HepG2 (cell line): ENCODE results near the gene CASP6. TPM values are rescaled to one million over a fixed set of nuclear protein-coding genes. Genes with fewer than 3 reads are reported as not detected.

Source experiments
- ATAC-seq: fragments of 200-7000 bp; cut with Tn5 transposase; 3 replicates; pipeline ENCODE4 v1.9.1; 2020; ENCODE audit warnings: mild to moderate bottlenecking, moderate library complexity
- BruUV-seq: library from RNA; stranded (reverse); fragments of 400-500 nt; replicated peaks from 2 replicates; lab custom pipeline; 2021; lab: Mats Ljungman, UMichigan
- CTCF ChIA-PET: fragments of 300-600 bp; formaldehyde crosslinking; extraction: SDS; loops from one replicate; lab custom pipeline; 2021; ENCODE audit warnings: low total read pairs, inconsistent platforms, low intra/inter-chr PET ratio; lab: Yijun Ruan, JAX
- POLR2A ChIA-PET: fragments of 350-600 bp; sonication (Branson Sonifier 250); formaldehyde crosslinking; loops from one replicate; lab custom pipeline; 2020; ENCODE audit warnings: antibody characterized with exemption, inconsistent platforms; lab: Yijun Ruan, JAX
- DNase-seq: peaks from one replicate; pipeline ENCODE4 v3.0.0-alpha.2; 2015; ENCODE audit warnings: low spot score
- FAIRE-seq: peaks from 3 replicates; lab custom pipeline; 2011; peaks lifted over from hg19 to GRCh38; lab: Jason Lieb, UNC
- H2AFZ ChIP-seq: one replicate; pipeline ENCODE4 v1.6.1; 2011; ENCODE audit warnings: low read length, inconsistent platforms
- H3K27ac ChIP-seq: fragments of 300-600 bp; 3 replicates; pipeline ENCODE4 v1.8.0; 2011; ENCODE audit warnings: mixed run types, mild to moderate bottlenecking, mixed read lengths, low read length, inconsistent platforms; ENCODE audit not compliant: insufficient read depth; ENCODE audit errors: extremely low read length
- H3K27me3 ChIP-seq, 2 experiments: fragments of 200-600 bp in 1 of 2; 2 replicates in 1 of 2; 3 replicates in 1 of 2; pipeline versions ENCODE4 v1.6.0 to v1.8.0; 2011; ENCODE audit warnings: low read length in 2 of 2, mild to moderate bottlenecking in 2 of 2, moderate library complexity in 2 of 2, inconsistent platforms in 1 of 2; ENCODE audit not compliant: insufficient read depth in 2 of 2, control insufficient read depth in 1 of 2
- H3K36me3 ChIP-seq, 2 experiments: fragments of 200-600 bp in 1 of 2; replicated peaks in 1 of 2; 2 replicates in 1 of 2; 3 replicates in 1 of 2; pipeline versions ENCODE4 v1.5.1 to v1.8.0; 2011; ENCODE audit warnings: low read length in 2 of 2, inconsistent platforms in 1 of 2; ENCODE audit not compliant: insufficient read depth in 2 of 2, control insufficient read depth in 1 of 2
- H3K4me1 ChIP-seq: 2 replicates; pipeline ENCODE4 v1.5.1; 2012; ENCODE audit warnings: low read length, inconsistent platforms; ENCODE audit not compliant: insufficient read depth
- H3K4me2 ChIP-seq: 2 replicates; pipeline ENCODE4 v1.6.0; 2011; ENCODE audit warnings: low read depth, low read length, inconsistent platforms
- H3K4me3 ChIP-seq, 3 experiments: fragments of 200-600 bp in 1 of 3; sonication (generic), shearing (Covaris generic) in 1 of 3; replicated peaks in 1 of 3; 2 replicates each; pipeline ENCODE4 v1.5.1; 2011 to 2016; ENCODE audit warnings: low read length in 3 of 3, inconsistent platforms in 2 of 3, low read depth in 2 of 3, mild to moderate bottlenecking in 2 of 3, control low read depth in 1 of 3, mixed read lengths in 1 of 3; ENCODE audit not compliant: insufficient read depth in 1 of 3
- H3K79me2 ChIP-seq: one replicate; pipeline ENCODE4 v1.6.1; 2011; ENCODE audit warnings: low read length, inconsistent platforms; ENCODE audit not compliant: insufficient read depth
- H3K9ac ChIP-seq: 2 replicates; pipeline ENCODE4 v1.6.0; 2011; ENCODE audit warnings: mild to moderate bottlenecking, low read depth, low read length, inconsistent platforms; ENCODE audit not compliant: insufficient read depth
- H3K9me3 ChIP-seq: 2 replicates; pipeline ENCODE4 v1.5.1; 2012; ENCODE audit warnings: mild to moderate bottlenecking, low read length
- H4K20me1 ChIP-seq: 2 replicates; pipeline ENCODE4 v1.6.0; 2011; ENCODE audit warnings: inconsistent platforms, mild to moderate bottlenecking, low read length, moderate library complexity; ENCODE audit not compliant: insufficient read depth
- HDAC1 ChIP-seq: sonication (generic); formaldehyde crosslinking; IDR thresholded peaks from 2 replicates; pipeline ENCODE4 v1.5.1; 2020; ENCODE audit warnings: mild to moderate bottlenecking, missing genetic modification reagents
- MEF2D ChIP-seq: sonication (generic); formaldehyde crosslinking; IDR thresholded peaks from 2 replicates; pipeline ENCODE4 v1.5.1; 2020; ENCODE audit warnings: mild to moderate bottlenecking, missing genetic modification reagents
- MXD1 ChIP-seq: sonication (generic); formaldehyde crosslinking; IDR thresholded peaks from 2 replicates; pipeline ENCODE4 v1.4.0; 2020; ENCODE audit warnings: mild to moderate bottlenecking, missing genetic modification reagents
- NFIB ChIP-seq: sonication (generic); formaldehyde crosslinking; IDR thresholded peaks from 2 replicates; pipeline ENCODE4 v1.9.0; 2021; ENCODE audit warnings: missing genetic modification reagents, mild to moderate bottlenecking, borderline replicate concordance
- RFXAP ChIP-seq: sonication (generic); formaldehyde crosslinking; IDR thresholded peaks from 2 replicates; pipeline ENCODE4 v1.4.0; 2020; ENCODE audit warnings: missing genetic modification reagents, borderline replicate concordance
- SMYD3 ChIP-seq: sonication (generic); formaldehyde crosslinking; IDR thresholded peaks from 2 replicates; pipeline ENCODE4 v1.8.1; 2023; ENCODE audit warnings: mild to moderate bottlenecking, missing genetic modification reagents
- SP4 ChIP-seq: sonication (generic); formaldehyde crosslinking; IDR thresholded peaks from 2 replicates; pipeline ENCODE4 v1.8.1; 2023; ENCODE audit warnings: mild to moderate bottlenecking, missing genetic modification reagents
- ZBTB14 ChIP-seq: sonication (generic); formaldehyde crosslinking; IDR thresholded peaks from 2 replicates; pipeline ENCODE4 v1.4.0; 2020; ENCODE audit warnings: missing genetic modification reagents
- ZBTB20 ChIP-seq: sonication (generic); formaldehyde crosslinking; IDR thresholded peaks from 2 replicates; pipeline ENCODE4 v1.8.1; 2023; ENCODE audit warnings: missing genetic modification reagents, low read depth, mild to moderate bottlenecking, borderline replicate concordance
- ZNF274 ChIP-seq: sonication (generic); formaldehyde crosslinking; IDR thresholded peaks from 2 replicates; pipeline ENCODE4 v1.5.1; 2020; ENCODE audit warnings: mild to moderate bottlenecking, missing genetic modification reagents
- ZNF276 ChIP-seq: sonication (generic); formaldehyde crosslinking; IDR thresholded peaks from 2 replicates; pipeline ENCODE4 v1.4.0; 2020; ENCODE audit warnings: mild to moderate bottlenecking, low read depth, missing genetic modification reagents
- ZNF296 ChIP-seq: sonication (generic); formaldehyde crosslinking; conservative IDR thresholded peaks from 2 replicates; pipeline ENCODE4 v1.5.0; 2020; ENCODE audit warnings: mild to moderate bottlenecking, missing genetic modification reagents
- ZNF350 ChIP-seq: sonication (generic); formaldehyde crosslinking; IDR thresholded peaks from 2 replicates; pipeline ENCODE4 v1.4.0; 2020; ENCODE audit warnings: mild to moderate bottlenecking, low read depth, missing genetic modification reagents, borderline replicate concordance
- ZNF430 ChIP-seq: sonication (generic); formaldehyde crosslinking; IDR thresholded peaks from 2 replicates; pipeline ENCODE4 v1.9.0; 2021; ENCODE audit warnings: mild to moderate bottlenecking, missing genetic modification reagents
- ZNF580 ChIP-seq: IDR thresholded peaks from 2 replicates; pipeline ENCODE4 v1.6.1; 2016; ENCODE audit warnings: low read depth, borderline replicate concordance
- ZNF777 ChIP-seq: sonication (generic); formaldehyde crosslinking; IDR thresholded peaks from 2 replicates; pipeline ENCODE4 v1.4.0; 2020; ENCODE audit warnings: missing genetic modification reagents
- WGBS: methylation state at CpG from one replicate; pipeline ENCODE4 v1.1.6; 2017; ENCODE audit warnings: low lambda C conversion rate; 5-methylcytosine and 5-hydroxymethylcytosine counted together
- in situ Hi-C: cut with HindIII; loops from 2 replicates; pipeline ENCODE4 v1.10.0; 2017; ENCODE audit warnings: low pct_unique_long_range_greater_than_20kb; ENCODE audit not compliant: extremely low pct_ligation_motif_present
- intact Hi-C: fragments of 100-400 bp; cut with micrococcal nuclease; formaldehyde crosslinking; loops from one replicate; pipeline ENCODE4 v1.10.0; 2022; ENCODE audit not compliant: unreplicated experiment
- polyA plus RNA-seq, 8 experiments: library from polyadenylated mRNA; depleted of rRNA in 3 of 8; stranded (reverse) in 7 of 8; unstranded in 1 of 8; fragments of >200 nt; fragmentation: Illumina TruSeq in 4 of 8; extraction: Trizol in 4 of 8; gene quantifications; 2 replicates each; pipeline versions ENCODE4 v1.2.1 to v1.2.3, GENCODE V29; 2011 to 2016; ENCODE audit warnings: low read depth in 4 of 8, missing spikeins in 1 of 8, mixed read lengths in 1 of 8; ENCODE audit not compliant: insufficient read depth in 1 of 8
- total RNA-seq, 5 experiments: library from RNA; depleted of rRNA; stranded (reverse); fragments of >200 nt; fragmentation: Illumina TruSeq; extraction: Trizol; gene quantifications; 2 replicates each; pipeline ENCODE4 v1.2.3, GENCODE V29; 2016; ENCODE audit warnings: low read depth in 1 of 5

The CASP6 gene
- total and polyA plus RNA-seq, 2 of the 13 experiments (the other 11 are each of a cell fraction or from before 2014, with no cell fraction given), result 19.7 to 34.6 TPM

GRCh38 chr4:109729718-109730618, 26.7 kb upstream of the CASP6 start, which contains the start of gene PLA2G12A (continued):
- TF ChIP-seq ZBTB14 (CRISPR knock-in tag) (peak; percentile 97), MXD1 (CRISPR knock-in tag) (peak; percentile 48; the same call in 1 of the 2 replicates), ZBTB20 (CRISPR knock-in tag) (no peak), ZNF580 (CRISPR knock-in tag) (no peak)
- TF ChIP-seq, all 625 proteins: peak for 170

GRCh38 chr4:109729117-109729717, 26.0 kb upstream of the CASP6 start:
- Histone ChIP-seq H3K4me2 (peak overlapping the region; percentile 92), H3K27ac (peak overlapping the region; percentile 81), H2AFZ (peak overlapping the region; percentile 8), H3K4me1 (peaks cover 25% of the 10 kb centered on the region), H3K9me3 (no peaks in the 10 kb centered on the region), H3K9ac (peak overlapping the region; percentile 75), H3K79me2 (peaks cover 35% of the 10 kb centered on the region), H3K36me3 (no peaks in the 10 kb centered on the region; a peak in 1 of 5 replicates), H3K4me3 (peak overlapping the region; percentile 79 to 91 (median 88)), H4K20me1 (no peaks in the 10 kb centered on the region), H3K27me3 (no peaks in the 10 kb centered on the region; a peak in 2 of 5 replicates)
- WGBS, result under 1% methylated on average over 10 of the region's 25 CpGs
- TSS peak; percentile 46 for BruUV-seq
- no peak for ATAC-seq
- in situ Hi-C loops, result no loop called here
- ChIA-PET POLR2A (interaction anchor here (1.0 to 1.5 kb wide), 2 partner anchors 73 to 86 kb away, joined by 3 to 6 read pairs; partner anchors contain the start of genes CFI and GAR1), CTCF (no interaction called here)
- DNase-seq, result no peak
- intact Hi-C loops, result loop anchor here (2.0 to 10.0 kb wide), 4 partner anchors 76 to 294 kb away; partner anchors contain the start of genes GAR1, MCUB and SEC24B
- FAIRE-seq, result peak; percentile 49
- TF ChIP-seq MEF2D (CRISPR knock-in tag), result peak; percentile 64; the same call in 1 of the 2 replicates
- peak; percentile 15; the same call in 1 of the 2 replicates for TF ChIP-seq RFXAP (CRISPR knock-in tag)
- TF ChIP-seq ZNF276, result 0 out of 2 replicates have a peak, but pooled peaks have one; percentile 49
- TF ChIP-seq ZNF274 (CRISPR knock-in tag), result 0 out of 2 replicates have a peak, but pooled peaks have one; percentile 19
- TF ChIP-seq SMYD3, result peak; percentile 74; the same call in 1 of the 2 replicates
- 0 out of 2 replicates have a peak, but pooled peaks have one; percentile 62 for TF ChIP-seq NFIB (CRISPR knock-in tag)
- no peak; the same call in 1 of the 2 replicates for TF ChIP-seq ZNF430
- peak; percentile 77; the same call in 1 of the 2 replicates for TF ChIP-seq HDAC1 (CRISPR knock-in tag)
- TF ChIP-seq ZNF350 (CRISPR knock-in tag), result no peak
- 0 out of 2 replicates have a peak, but pooled peaks have one; percentile 16 for TF ChIP-seq SP4 (CRISPR knock-in tag)
- peak; percentile 26; the same call in 1 of the 2 replicates for TF ChIP-seq ZNF777 (CRISPR knock-in tag)
- TF ChIP-seq ZNF296 (CRISPR knock-in tag), result 0 out of 2 replicates have a peak, but pooled peaks have one; percentile 48
